Measurements from ENCODE around the gene DKK2.

DKK2 gene

DNA sequence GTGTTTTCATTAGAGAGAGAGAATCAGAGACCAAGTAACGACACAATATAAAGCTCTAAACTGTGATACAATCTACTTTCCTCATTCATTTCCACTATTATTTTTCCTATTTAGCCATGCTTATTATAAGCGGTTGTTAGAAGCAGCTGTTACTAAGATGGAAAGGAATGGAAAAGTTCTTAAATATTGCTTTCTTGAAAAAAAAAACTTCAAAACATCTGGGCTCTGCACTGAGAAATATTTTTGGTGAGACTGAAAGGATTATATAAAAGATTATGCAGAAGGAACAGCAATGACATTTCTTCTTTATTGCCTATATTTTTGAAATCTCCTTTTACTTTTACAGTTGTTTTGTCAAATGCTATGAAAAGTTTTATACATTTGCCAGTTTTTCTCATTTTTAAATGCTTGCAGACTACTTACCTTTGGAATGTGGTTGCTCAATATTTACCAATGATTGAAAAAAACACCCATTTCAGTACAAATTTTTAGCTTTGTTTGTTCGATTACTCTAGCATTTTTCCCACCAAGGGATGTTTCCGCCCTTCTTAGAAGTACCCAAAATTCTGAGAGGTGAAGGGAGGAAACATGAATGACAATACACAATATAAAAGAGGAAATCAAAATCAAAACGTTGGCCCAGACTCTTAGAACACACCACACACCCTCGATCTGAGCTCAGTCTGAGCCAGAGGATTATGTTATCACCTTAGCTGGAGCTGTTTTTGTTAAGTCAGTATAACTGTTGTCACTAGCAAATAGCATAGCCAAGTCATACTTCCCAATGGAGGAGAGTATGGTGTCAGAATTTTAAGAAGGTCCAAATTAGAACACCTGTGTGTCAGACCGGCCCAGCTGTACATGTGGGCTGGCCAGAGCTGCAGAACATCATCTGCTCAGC is 18.4 kb downstream of the DKK2 start:
- DNase-seq = no peak

DNA sequence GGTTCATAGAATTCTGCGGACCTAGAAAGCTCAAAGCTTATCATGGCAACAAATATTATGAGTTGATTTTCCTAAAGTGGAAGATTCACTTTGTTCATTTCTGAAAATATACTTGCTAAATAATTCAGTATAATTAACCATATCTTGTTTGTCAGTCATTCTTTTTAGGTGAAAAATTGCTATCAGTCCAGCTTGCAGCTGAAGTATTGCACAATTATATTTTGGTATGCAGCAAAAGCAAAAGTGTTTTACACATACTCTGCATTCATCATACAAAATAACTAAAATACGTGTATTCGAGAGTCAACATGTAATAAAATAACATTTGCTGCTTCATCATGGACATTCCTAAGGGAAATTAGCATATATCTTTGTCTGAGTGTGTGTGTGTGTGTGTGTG is 24.8 kb downstream of the DKK2 start:
- DNase-seq = no peak

DNA sequence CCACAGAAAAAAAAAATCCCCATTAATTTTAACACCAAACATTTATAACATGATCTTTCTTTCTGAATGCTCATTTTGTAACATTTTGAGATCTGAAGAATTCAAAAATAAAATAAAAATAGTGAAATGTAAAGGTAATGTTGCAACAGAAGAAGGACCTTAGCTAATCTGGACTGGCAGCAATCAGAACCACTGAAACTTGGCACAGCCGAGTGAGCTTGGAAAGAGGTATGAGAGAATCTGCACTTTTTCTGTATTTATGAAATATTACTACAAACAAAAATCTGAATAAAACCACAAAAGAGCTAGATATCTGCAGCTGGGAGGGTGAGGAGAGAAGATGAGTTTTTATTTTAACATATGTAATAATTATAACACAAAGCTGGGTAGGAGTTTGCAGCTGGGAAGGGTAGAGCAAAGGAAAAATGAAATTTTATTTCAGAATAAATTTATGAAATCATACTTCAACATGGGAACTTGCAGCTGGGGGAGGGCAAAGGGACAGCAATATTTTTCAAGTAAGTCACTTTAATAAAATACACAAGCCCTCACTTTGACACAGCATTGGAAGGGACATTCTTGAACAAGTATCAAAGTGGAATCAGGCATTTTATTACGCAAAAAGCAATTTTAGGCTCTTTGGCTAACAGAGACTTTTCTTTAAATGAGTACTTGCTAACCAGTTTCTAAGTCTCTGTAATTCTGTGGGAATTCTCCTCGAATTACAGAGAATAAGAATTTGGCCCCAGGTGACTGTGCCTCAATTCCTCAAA is 26.7 kb downstream of the DKK2 start:
- no peak for DNase-seq

- DNase-seq = no peak
Observed at GRCh38 chr4:107008115-107008514, 28.0 kb downstream of the DKK2 start.

DNA sequence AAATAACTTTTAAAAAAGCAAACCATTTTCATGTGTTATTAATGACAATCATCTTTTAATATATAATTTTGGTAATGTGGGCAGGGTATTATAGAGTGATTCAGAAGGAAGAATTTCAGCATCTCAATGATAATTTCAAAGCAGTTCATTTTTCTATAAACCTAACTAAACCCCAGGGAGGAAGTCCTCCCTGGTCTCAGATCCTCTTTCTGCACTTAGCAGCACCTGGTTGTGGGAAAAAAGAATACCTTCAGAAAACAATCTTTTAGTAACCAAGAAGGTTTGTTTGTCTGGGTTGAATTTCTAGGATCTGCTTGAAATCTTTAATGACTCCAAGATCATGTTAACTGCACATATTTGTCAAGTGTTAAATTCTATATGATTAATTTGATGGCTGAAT is 29.9 kb downstream of the DKK2 start:
- DNase-seq = no peak

DNA sequence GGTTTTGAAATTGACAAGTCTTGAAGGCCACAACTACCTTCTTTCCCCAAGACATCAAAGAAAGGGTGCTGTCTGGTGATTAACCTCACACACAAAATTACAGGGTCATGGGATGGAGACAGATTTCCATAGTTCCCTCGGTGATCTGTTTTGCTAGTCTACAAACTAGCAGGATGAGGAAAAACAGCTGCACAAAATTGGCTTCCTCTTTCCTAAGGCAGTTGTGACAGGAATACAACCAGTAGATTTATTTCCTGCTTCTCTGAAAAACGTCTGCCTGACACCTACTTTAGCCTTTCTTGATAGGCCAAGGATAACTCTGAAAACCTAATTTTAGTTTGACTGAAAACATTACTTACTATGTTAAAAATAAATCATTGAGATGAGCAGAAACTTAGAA is 39.6 kb downstream of the DKK2 start:
- DNase-seq = no peak

GRCh38 chr4:106993827-106994226 is 42.3 kb downstream of the DKK2 start:
- no peak for DNase-seq

GRCh38 chr4:106987311-106987710 is 48.8 kb downstream of the DKK2 start:
- DNase-seq = no peak

GRCh38 chr4:106986486-106986885 is 49.6 kb downstream of the DKK2 start:
- no peak for DNase-seq

DNA sequence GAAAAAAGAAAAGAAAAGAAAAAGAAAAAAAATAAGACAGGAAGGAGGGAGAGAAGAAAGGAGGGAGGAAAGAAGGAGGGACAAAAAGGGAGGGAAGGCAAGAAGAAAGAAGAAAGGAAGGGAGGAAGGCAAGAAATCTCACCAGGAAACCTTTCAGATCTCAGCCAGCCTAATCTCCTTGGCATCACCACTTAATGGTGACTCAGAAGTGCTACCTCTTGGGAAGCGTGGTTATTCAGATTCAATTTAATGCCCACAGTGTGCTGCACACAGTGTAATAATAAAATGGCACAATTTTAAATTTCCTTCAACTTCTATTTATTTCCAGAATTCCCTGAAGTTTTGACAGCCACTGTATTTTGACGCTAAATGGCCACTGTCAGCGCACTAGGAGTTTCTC is 50.3 kb downstream of the DKK2 start:
- DNase-seq = no peak

- DNase-seq = no peak
Observed at GRCh38 chr4:106982711-106983211, 53.4 kb downstream of the DKK2 start.

GRCh38 chr4:106981431-106981830 is 54.7 kb downstream of the DKK2 start:
- no peak for DNase-seq

DNA sequence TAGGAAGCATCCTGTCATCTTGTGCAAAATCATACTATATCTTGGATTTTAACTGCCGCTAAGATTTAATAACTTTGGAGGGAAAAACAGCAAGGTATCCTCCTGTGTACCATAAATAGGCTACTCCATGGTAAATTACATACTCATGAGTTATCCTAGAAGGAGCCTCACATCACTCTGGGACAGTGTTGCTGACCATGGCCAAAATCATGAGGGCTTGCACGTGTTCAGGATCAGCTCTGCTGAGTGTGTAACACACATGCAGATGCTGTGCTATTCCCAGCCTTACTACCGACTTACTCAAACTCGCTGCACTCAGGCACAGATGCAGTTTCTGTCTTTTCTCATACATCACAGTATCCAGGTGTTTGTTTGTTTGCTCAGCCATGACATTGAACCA is 56.6 kb downstream of the DKK2 start:
- no peak for DNase-seq

DNA sequence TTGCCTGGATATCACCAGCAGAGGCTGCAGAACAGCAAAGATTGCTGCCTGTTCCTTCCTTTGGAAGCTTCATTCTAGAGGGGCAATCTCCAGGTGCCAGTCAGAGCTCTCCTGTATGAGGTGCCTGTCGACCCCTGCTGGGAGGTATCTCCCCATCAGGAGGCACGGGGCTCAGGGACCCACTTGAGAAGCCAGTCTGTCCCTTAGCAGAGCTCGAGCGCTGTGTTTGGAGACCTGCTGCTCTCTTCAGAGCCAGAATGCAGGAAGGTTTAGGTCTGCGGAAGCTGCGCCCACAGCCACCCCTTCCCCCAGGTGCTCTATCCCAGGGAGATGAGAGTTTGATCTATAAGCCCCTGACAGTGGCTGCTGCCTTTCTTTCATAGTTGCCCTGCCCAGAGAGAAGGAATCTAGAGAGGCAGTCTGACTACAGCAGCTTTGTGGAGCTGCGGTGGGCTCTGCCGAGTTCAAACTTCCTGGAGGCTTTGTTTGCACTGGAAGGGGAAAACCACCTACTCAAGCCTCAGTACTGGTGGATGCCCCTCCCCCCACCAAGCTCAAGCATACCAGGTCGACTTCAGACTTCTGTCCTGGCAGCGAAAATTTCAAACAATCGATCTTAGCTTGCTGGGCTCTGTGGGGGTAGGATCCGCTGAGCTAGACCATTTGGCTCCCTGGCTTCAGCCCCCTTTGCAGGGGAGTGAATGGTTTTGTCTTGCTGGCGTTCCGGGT is 57.9 kb downstream of the DKK2 start:
- no peak for DNase-seq

DNA sequence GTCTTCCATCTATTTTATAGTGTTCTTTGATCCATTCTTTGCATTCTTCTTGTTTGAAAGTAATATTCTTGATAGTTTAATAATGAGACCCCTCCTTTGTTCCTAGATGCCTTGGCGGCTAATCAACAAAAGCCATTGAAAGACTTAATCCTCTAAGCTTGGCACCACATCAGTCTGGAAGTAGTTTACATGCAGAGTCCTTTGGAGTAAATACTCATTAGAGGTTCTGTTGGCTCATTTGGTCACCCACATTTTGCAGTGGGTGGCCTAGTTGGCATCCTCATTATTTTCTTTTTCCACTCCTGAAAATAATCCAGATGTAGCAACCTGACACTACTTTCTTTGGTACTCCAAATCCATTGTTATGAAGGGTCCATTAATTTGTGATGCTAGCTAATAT is 64.5 kb downstream of the DKK2 start:
- no peak for DNase-seq

DNA sequence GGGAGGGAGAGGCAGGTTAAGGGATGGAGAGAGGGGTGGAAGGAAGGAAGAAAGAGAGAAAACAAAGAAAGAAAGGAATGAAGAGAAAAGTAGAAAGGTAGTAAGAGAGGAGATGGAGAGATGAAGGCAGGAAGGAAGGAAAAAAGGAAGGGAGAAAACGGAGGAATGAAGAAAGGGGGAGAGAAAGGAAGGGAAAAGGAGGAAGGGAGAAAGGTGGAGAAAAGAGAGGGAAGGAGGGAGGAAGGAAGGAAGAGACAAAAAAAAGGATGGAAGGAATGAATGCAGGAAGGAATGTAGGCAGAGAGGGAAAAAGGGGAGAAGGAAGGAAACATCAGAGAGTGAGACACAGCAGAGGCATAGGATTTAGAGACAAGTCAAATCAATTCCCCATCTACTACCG is 68.2 kb downstream of the DKK2 start:
- no peak for DNase-seq

DNA sequence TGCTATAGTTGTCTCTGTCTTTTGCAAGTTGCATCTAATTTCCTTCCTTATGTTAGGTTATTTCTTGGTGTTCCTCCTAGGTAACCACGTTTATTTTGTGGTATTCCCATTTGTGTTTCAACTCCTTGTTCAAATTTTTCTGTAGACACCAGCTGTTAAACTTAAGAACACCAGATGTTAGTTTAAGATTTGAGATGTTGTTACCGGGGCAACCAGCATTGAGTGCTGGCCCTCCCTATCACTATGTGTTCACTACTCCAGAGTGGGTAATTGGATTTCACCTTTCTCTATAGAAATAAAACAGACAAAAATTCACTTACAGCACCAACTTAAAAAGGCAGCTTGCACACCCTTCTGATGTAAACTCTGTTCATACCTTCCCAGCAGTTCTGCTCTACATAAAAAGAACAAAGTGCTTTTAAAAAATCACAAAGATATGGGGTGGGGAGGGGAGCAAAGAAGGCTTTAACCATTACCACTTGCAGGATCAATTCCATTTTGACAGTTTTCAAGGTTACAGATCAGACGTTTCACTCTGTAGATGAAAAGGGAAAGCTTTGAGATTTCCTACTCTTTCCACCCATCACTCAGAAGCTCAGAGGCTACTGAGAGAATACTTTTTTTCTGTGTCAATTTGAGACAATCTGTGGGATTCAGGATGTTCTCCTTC is 82.9 kb downstream of the DKK2 start:
- no peak for DNase-seq

DNA sequence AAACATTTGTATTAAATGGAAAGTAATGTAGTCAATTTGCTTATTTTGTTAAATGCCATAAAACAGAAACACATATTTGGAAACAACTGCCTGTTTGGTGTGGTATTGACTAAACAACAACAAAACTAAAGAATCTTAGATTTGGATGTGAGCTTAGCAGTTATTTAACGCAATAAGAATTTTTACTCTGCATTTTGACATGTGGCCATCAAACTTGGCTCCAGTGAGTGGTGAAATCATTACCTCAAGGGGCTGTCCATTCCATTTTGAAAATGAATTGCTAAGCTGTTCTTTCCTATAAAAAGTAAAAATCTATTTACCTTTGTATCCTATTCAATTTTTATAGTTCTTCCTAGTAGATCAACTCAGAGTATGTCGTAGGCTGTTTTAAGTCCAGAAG is 84.2 kb downstream of the DKK2 start:
- DNase-seq = no peak

- no peak for DNase-seq
Observed at GRCh38 chr4:106941841-106942240, 94.3 kb downstream of the DKK2 start.

DNA sequence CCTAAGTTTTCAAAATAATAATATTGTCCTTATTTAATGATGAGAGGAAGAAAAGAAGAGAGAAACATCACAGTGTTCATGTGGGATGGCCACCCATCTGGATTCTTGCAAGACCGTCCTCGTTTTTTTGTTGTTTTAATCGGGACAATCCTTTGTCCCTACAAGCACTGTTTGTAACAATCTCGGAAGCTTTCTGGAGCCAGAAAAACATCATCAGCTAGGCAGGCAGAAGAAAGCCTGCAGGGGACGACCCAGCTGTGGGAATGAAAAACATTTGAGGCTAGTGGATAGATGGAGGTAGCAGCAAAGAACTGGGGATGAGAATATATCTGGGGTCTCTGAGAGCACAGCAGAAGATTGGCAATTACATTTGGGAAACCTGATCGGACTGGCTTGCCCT is 105.6 kb downstream of the DKK2 start:
- DNase-seq = no peak

- DNase-seq = no peak
Observed at GRCh38 chr4:106929248-106929647, 106.9 kb downstream of the DKK2 start.

GRCh38 chr4:106914223-106914622 is 121.9 kb downstream of the DKK2 start:
- DNase-seq = no peak
